ENCODE measurements around the gene XPNPEP3.

Gene XPNPEP3

GRCh38 chr22:40939202-40939601, 82.3 kb downstream of the XPNPEP3 start:
- DNase-seq (ENCODE audit: low spot score), result no peak

GRCh38 chr22:40950962-40951794, 94.2 kb downstream of the XPNPEP3 start, which contains the start of gene RBX1:
TSS of gene RBX1 (plus strand) at chr22:40951378. CDS start at chr22:40951399, 21 bp downstream.
- DNase-seq (ENCODE audit: low spot score), result peak; percentile 99

- peak; percentile 11 for DNase-seq (ENCODE audit: low spot score)
Observed at GRCh38 chr22:40951795-40952605, 95.1 kb downstream of the XPNPEP3 start.

- DNase-seq (ENCODE audit: low spot score), result no peak
Observed at GRCh38 chr22:40953471-40953870, 96.5 kb downstream of the XPNPEP3 start.

GRCh38 chr22:40954113-40954512, 97.2 kb downstream of the XPNPEP3 start:
- no peak for DNase-seq (ENCODE audit: low spot score)

GRCh38 chr22:40955571-40955970, 98.6 kb downstream of the XPNPEP3 start:
- no peak for DNase-seq (ENCODE audit: low spot score)

GRCh38 chr22:40957601-40958000, 100.7 kb downstream of the XPNPEP3 start:
- DNase-seq (ENCODE audit: low spot score), result no peak

- DNase-seq (ENCODE audit: low spot score), result no peak
Observed at GRCh38 chr22:40958299-40958698, 101.4 kb downstream of the XPNPEP3 start.

- DNase-seq (ENCODE audit: low spot score), result no peak
Observed at GRCh38 chr22:40960145-40960544, 103.2 kb downstream of the XPNPEP3 start.

- no peak for DNase-seq (ENCODE audit: low spot score)
Observed at GRCh38 chr22:40965936-40966725, 109.2 kb downstream of the XPNPEP3 start.

- no peak for DNase-seq (ENCODE audit: low spot score)
Observed at GRCh38 chr22:40966726-40967085, 109.8 kb downstream of the XPNPEP3 start.

- no peak for DNase-seq (ENCODE audit: low spot score)
Observed at GRCh38 chr22:40967111-40967760, 110.3 kb downstream of the XPNPEP3 start.

GRCh38 chr22:40972587-40972986, 115.6 kb downstream of the XPNPEP3 start:
- DNase-seq (ENCODE audit: low spot score), result no peak

GRCh38 chr22:40973144-40973543, 116.2 kb downstream of the XPNPEP3 start:
- DNase-seq (ENCODE audit: low spot score), result no peak

- no peak for DNase-seq (ENCODE audit: low spot score)
Observed at GRCh38 chr22:40975366-40975765, 118.4 kb downstream of the XPNPEP3 start.

GRCh38 chr22:40976866-40977700, 120.1 kb downstream of the XPNPEP3 start:
- DNase-seq (ENCODE audit: low spot score), result no peak

- no peak for DNase-seq (ENCODE audit: low spot score)
Observed at GRCh38 chr22:40979198-40979597, 122.2 kb downstream of the XPNPEP3 start.

GRCh38 chr22:40979871-40980270, 122.9 kb downstream of the XPNPEP3 start:
- DNase-seq (ENCODE audit: low spot score), result no peak
